Activated CD4-positive, CD25-positive, alpha-beta regulatory T cell (primary cell): ENCODE data around the gene PLEKHA1.

Experiments
- DNase-seq, 4 experiments: peaks; one replicate each; lab custom pipeline; 2025; lab: John Stamatoyannopoulos, UW

Gene PLEKHA1

GRCh38 chr10:122374237-122374858, at the start of gene PLEKHA1:
PLEKHA1 (plus strand) TSS chr10:122374708; CDS start chr10:122393201, 18,493 bp downstream.
- DNase-seq, result peak; percentile 77 to 93 (median 86)

- no peak for DNase-seq
These were observed 49.3 kb upstream of the PLEKHA1 start for GRCh38 chr10:122325235-122325634.

- DNase-seq, result no peak
These were observed 48.1 kb upstream of the PLEKHA1 start for GRCh38 chr10:122326385-122326784.

- no peak for DNase-seq
These were observed 47.7 kb upstream of the PLEKHA1 start for GRCh38 chr10:122326806-122327205.

- DNase-seq, result no peak
These were observed 47.0 kb upstream of the PLEKHA1 start for GRCh38 chr10:122327237-122328206.

DNA sequence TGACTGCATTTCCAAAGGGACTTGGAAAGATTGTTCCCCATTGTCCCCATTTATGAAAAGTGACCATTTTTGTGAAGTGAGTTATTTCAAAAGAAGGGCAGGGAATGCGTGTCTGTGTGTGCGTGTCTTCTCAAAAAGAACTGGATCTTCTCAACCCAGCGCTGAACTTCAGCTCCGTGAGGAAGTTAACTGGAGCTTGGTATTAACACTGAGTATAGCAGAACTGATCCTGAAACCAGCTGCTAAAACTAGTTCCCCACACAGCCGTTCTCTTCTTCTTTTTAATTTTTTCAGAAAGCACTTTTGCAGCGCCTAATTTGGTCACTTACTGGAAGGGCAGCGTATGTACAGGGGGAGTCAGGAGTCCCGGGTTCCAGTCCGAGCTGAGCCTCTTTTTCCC, 45.8 kb upstream of the PLEKHA1 start:
- DNase-seq, result no peak

DNA sequence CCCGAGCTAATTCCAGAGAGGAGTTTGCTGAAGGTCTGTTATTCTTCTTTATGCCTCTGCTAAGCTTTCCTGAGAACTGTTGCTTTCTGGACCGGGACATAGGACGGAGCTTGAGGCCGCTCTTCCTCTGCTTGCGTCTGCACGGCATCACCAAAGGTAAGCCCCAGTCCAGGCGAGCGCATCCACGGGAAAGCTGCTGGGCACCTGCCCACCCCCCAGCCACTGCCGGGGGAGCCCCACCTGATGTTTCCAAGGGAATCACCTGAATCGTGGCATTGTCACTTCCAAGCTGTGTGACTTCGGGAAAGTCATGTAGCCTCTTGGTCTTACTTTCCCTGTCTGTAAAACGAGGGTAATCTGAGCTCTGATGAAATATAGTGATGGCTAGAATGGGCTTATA, 45.1 kb upstream of the PLEKHA1 start:
- DNase-seq, result no peak

DNA sequence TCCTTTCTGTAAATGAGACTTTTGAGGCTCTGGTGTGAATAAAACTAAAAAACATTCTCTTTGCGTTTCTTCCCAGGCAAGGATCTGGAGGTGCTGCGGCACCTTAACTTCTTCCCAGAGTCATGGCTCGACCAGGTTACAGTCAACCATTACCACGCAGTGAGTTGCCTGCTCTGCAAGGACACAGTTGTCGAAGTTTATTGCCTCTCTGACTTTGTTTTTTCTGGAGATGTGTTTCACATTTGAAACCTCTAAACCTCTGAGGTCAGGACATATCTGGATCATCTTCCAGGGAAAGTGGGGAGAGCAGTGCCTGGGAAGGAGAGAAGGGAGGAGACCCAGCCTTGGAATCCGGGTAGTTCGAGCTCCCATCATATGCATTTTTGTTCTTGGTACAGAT, 43.4 kb upstream of the PLEKHA1 start:
- no peak for DNase-seq

DNA sequence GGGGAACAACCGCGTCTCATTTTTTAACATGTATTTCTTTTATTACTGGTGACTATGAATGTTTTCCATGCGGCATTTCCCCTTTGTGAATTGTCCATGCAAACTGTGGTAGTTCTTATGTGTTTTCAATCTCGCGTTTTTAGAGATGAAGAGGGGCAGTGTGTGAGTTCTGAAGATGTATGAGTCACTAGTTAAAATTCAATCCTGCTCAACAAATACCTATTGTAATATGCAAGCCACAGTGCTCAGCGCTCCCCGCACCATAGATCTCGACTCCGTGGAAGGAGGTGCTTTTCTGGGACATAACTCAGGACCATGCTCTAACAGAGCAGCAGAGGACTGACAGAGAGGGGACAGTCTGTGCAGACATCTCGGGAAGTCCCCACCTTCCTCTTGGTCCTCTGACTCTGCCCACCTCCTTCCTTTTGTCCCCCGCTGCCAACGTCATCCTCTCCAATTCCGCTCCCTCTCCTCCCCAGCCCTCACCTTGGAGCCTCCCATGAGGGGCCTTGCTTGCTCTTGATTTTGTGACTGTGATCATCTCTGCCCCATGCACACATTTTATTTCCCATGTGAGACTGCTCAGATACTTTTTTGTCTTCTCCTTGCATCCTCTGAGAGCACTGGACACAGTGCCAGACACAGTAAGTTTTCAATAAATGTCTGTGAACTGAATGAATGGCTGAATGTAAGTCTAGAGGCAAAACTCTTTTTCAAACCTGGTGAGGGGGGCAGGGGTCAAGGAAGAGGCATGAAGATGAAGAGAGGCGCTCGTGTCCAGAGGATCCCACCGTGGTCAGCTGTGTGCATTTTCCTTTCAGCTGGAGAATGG, 42.7 kb upstream of the PLEKHA1 start:
- DNase-seq, result no peak

DNA sequence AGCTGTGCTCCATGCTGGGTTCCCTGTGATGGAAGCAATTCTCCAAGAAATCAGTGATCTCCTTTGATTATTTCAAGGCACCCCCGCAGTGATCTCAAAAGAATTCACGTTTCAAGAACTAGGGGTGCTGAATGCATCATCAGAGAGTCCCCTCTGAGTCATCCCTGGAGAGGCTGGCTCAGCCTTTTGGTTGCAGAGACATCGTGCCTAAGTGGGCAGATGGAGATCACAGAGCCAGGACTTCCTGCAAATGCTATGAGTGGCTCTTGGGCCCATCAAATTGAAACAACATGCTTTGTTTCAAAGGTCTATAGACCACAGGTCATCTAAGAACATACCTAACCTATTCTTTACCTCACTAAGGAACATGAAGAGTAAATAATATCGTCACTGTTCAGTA, 41.5 kb upstream of the PLEKHA1 start:
- DNase-seq, result no peak

DNA sequence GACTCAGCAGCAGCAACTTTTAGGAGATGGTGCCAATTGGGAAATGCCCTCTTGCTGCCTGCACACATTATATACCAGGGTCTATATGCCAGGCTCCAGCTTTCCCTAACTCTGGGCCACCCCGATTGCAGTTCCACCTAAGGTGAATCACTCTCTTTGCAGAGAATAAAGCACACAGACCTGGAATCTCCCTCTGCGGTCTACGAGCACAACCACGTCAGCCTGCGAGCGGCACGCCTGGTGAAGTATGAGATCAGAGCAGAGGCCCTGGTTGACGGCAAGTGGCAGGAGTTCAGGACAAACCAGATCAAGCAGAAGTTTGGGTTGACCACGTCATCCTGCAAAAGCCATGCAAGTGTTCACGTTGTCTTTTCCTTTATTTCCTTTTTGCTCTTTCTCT, 38.2 kb upstream of the PLEKHA1 start:
- no peak for DNase-seq

GRCh38 chr10:122336961-122337360, 37.5 kb upstream of the PLEKHA1 start:
- no peak for DNase-seq

- no peak for DNase-seq
These were observed 35.7 kb upstream of the PLEKHA1 start for GRCh38 chr10:122338609-122339441.

GRCh38 chr10:122341141-122341810, 33.2 kb upstream of the PLEKHA1 start:
- DNase-seq, result no peak

DNA sequence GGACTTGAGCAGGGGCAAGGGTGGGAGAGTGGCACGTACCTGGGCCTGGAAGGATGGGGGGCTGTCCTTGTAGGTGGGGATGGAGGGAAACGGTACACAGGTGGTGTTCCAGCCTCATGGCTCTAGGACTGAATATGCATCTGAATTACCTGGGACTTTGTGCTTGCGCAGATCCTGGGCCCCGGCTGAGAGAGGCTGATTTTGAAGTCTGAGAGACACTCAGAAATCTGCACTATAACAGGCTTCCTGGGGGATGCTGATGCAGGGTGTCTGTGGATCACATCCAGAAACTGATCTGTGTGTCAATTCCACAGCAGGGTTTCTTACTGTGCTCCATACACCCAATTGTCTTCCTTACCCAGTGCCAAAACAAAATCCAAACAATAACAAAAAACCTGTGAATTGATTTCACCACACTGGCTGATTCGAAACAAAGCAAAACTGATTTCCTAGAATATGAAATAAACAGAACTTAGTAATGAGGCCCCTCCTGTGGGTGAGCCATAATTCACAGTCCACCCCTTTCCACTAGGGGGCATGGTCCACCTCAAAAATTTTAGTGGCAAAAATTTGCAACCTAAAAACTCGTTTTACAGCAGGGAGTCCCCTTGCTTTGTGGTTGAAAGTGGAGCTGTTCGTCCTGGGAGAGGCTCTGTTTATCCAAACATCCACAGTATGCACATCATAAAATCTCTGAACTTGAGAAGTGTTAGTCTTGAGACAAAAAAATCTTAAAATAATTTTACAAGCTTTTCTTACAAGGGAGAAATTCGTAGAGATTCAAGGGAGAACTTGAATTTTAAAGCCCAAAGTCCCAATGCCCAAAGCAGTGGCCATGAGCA, 32.0 kb upstream of the PLEKHA1 start:
- DNase-seq, result peak in 3 of 4 experiments; percentile 11 to 31 (median 28)

GRCh38 chr10:122343135-122343800, 31.2 kb upstream of the PLEKHA1 start:
- no peak for DNase-seq

- no peak for DNase-seq
These were observed 30.6 kb upstream of the PLEKHA1 start for GRCh38 chr10:122343936-122344335.

DNA sequence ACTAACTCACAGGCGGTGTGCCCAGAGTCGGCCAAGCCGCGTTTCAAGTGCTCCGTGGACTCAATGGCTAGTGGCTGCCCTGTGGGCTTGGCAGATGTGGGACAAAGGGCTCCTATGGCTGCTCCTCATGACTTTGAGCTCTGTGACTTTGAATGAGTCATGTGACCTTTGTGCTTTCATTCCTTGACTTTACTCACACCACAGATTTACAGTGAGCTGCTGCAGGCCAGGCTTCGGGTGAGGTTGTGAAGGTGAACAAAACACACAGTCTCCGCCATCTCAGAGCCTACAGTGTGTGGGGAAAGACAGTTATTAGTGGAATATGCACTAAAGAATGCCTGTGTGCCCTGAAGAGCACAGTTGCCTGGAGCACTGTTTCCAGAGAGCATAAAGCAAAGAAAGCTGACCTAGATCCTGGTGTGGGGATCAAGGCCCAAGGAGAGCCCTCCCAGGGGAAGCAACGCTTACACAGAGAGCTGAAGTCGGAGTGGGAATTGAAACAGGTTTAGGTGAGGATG, 29.7 kb upstream of the PLEKHA1 start:
- DNase-seq, result no peak

- DNase-seq, result no peak
These were observed 28.1 kb upstream of the PLEKHA1 start for GRCh38 chr10:122346326-122346950.
